Measurements from ENCODE around the gene ADO. TPM values are rescaled to one million over a fixed set of nuclear protein-coding genes. Genes with fewer than 3 reads are reported as not detected.

Gene ADO
- total RNA-seq, 1 experiment from 2014 or later, result 13.6 TPM

GRCh38 chr10:62795762-62796161 lies 8.8 kb upstream of the ADO start:
- H2AFZ ChIP-seq, result no peak overlapping the region
- H3K36me3 ChIP-seq (ENCODE audit: low read depth), result no peaks in the 10 kb centered on the region
- no peak overlapping the region for H3K4me2 ChIP-seq
- no peaks in the 10 kb centered on the region for H3F3A ChIP-seq (ENCODE audit: insufficient read depth, low read depth)
- DNase-seq, result no peak
- no peaks in the 10 kb centered on the region for H3K79me2 ChIP-seq (ENCODE audit: low read depth)
- ChIA-PET POLR2A (ENCODE audit: unreplicated experiment) (no interaction called here), CTCF (no interaction called here)
- TF ChIP-seq EZH2 (IDR thresholded peaks at IDR 0.05; ENCODE audit: low read depth), result no peak
- TF ChIP-seq, protein P1, sequence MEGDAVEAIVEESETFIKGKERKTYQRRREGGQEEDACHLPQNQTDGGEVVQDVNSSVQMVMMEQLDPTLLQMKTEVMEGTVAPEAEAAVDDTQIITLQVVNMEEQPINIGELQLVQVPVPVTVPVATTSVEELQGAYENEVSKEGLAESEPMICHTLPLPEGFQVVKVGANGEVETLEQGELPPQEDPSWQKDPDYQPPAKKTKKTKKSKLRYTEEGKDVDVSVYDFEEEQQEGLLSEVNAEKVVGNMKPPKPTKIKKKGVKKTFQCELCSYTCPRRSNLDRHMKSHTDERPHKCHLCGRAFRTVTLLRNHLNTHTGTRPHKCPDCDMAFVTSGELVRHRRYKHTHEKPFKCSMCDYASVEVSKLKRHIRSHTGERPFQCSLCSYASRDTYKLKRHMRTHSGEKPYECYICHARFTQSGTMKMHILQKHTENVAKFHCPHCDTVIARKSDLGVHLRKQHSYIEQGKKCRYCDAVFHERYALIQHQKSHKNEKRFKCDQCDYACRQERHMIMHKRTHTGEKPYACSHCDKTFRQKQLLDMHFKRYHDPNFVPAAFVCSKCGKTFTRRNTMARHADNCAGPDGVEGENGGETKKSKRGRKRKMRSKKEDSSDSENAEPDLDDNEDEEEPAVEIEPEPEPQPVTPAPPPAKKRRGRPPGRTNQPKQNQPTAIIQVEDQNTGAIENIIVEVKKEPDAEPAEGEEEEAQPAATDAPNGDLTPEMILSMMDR (conservative IDR thresholded peaks at IDR 0.05), result no peak
- BruUV-seq (replicated peaks), result no TSS peak
- no peaks in the 10 kb centered on the region for H3K4me1 ChIP-seq (replicated peaks; ENCODE audit: insufficient read depth)
- intact Hi-C loops (cut with micrococcal nuclease; ENCODE audit: unreplicated experiment), result no loop called here
- no peaks in the 10 kb centered on the region for H4K20me1 ChIP-seq (ENCODE audit: insufficient read depth)
- no peak overlapping the region for H3K4me3 ChIP-seq
- no peaks in the 10 kb centered on the region for H3K27me3 ChIP-seq (ENCODE audit: insufficient read depth, low read depth)
- no peaks in the 10 kb centered on the region for H3K9me2 ChIP-seq (ENCODE audit: insufficient read depth)
- H3K9me3 ChIP-seq (ENCODE audit: insufficient read depth, low read depth), result no peaks in the 10 kb centered on the region
- H3K27ac ChIP-seq, result no peak overlapping the region

- ChIA-PET POLR2A (ENCODE audit: unreplicated experiment) (no interaction called here), CTCF (no interaction called here)
- H2AFZ ChIP-seq, result no peak overlapping the region
- H4K20me1 ChIP-seq (ENCODE audit: insufficient read depth), result no peaks in the 10 kb centered on the region
- no peaks in the 10 kb centered on the region for H3K4me1 ChIP-seq (replicated peaks; ENCODE audit: insufficient read depth)
- H3F3A ChIP-seq (ENCODE audit: insufficient read depth, low read depth), result no peaks in the 10 kb centered on the region
- H3K27me3 ChIP-seq (ENCODE audit: insufficient read depth, low read depth), result no peaks in the 10 kb centered on the region
- no peak for DNase-seq
- H3K9me3 ChIP-seq (ENCODE audit: insufficient read depth, low read depth), result no peaks in the 10 kb centered on the region
- no peak overlapping the region for H3K4me2 ChIP-seq
- no TSS peak for BruUV-seq (replicated peaks)
- no peaks in the 10 kb centered on the region for H3K9me2 ChIP-seq (ENCODE audit: insufficient read depth)
- no peak overlapping the region for H3K27ac ChIP-seq
- intact Hi-C loops (cut with micrococcal nuclease; ENCODE audit: unreplicated experiment), result no loop called here
- TF ChIP-seq, protein P1 (conservative IDR thresholded peaks at IDR 0.05), result no peak
- no peak for TF ChIP-seq EZH2 (IDR thresholded peaks at IDR 0.05; ENCODE audit: low read depth)
- no peak overlapping the region for H3K4me3 ChIP-seq
- no peaks in the 10 kb centered on the region for H3K79me2 ChIP-seq (ENCODE audit: low read depth)
- H3K36me3 ChIP-seq (ENCODE audit: low read depth), result no peaks in the 10 kb centered on the region
Observed at GRCh38 chr10:62796896-62797295, 7.6 kb upstream of the ADO start.

- CTCF ChIA-PET, result no interaction called here
- no TSS peak for BruUV-seq (replicated peaks)
- peaks cover 9% of the 10 kb centered on the region for H4K20me1 ChIP-seq (ENCODE audit: insufficient read depth)
Observed at GRCh38 chr10:62801871-62802270, 2.6 kb upstream of the ADO start.

More at GRCh38 chr10:62801871-62802270, 2.6 kb upstream of the ADO start:
- Histone ChIP-seq H3K4me3 (no peak overlapping the region), H2AFZ (no peak overlapping the region), H3K4me1 (replicated peaks; ENCODE audit: insufficient read depth) (peaks cover 15% of the 10 kb centered on the region), H3K4me2 (no peak overlapping the region), H3K9me3 (ENCODE audit: insufficient read depth, low read depth) (no peaks in the 10 kb centered on the region), H3K27me3 (ENCODE audit: insufficient read depth, low read depth) (no peaks in the 10 kb centered on the region), H3K9me2 (ENCODE audit: insufficient read depth) (no peaks in the 10 kb centered on the region), H3K36me3 (ENCODE audit: low read depth) (0 out of 2 replicates have a peak, but pooled peaks cover 6% of the 10 kb centered on the region), H3K27ac (no peak overlapping the region), H3F3A (ENCODE audit: insufficient read depth, low read depth) (no peaks in the 10 kb centered on the region), H3K79me2 (ENCODE audit: low read depth) (peaks cover 21% of the 10 kb centered on the region)
- intact Hi-C loops (cut with micrococcal nuclease; ENCODE audit: unreplicated experiment), result no loop called here
- no peak for DNase-seq
- POLR2A ChIA-PET (ENCODE audit: unreplicated experiment), result no interaction called here
- TF ChIP-seq, protein P1 (conservative IDR thresholded peaks at IDR 0.05), result no peak
- no peak for TF ChIP-seq EZH2 (IDR thresholded peaks at IDR 0.05; ENCODE audit: low read depth)
